GM10248 (cell line): ENCODE data around the gene POLE3.

Source experiments
- CTCF ChIA-PET: fragments of 300-600 bp; sonication (Branson Sonifier 250); formaldehyde crosslinking; extraction: SDS; loops from one replicate; lab custom pipeline; 2021; ENCODE audit warnings: antibody characterized with exemption; lab: Yijun Ruan, JAX
- POLR2A ChIA-PET: fragments of 350-650 bp; sonication (Branson Sonifier 250); formaldehyde crosslinking; extraction: SDS; loops from one replicate; lab custom pipeline; 2020; ENCODE audit warnings: antibody characterized with exemption; lab: Yijun Ruan, JAX
- DNase-seq: peaks from one replicate; pipeline ENCODE4 v3.0.0; 2012; ENCODE audit errors: extremely low spot score
- CTCF ChIP-seq: IDR thresholded peaks from 2 replicates; pipeline ENCODE4 v1.5.1; 2012; ENCODE audit warnings: mild to moderate bottlenecking, low read depth; ENCODE audit errors: extremely low read depth, missing control alignments, control extremely low read depth

Gene POLE3

GRCh38 chr9:113364951-113365350 lies 45.5 kb downstream of the POLE3 start:
- ChIA-PET POLR2A (no interaction called here), CTCF (interaction anchor here (1.2 kb wide), 1 partner anchor 290 kb away, joined by 3 read pairs; no protein-coding TSS in a partner anchor)
- TF ChIP-seq CTCF: no peak
- DNase-seq: no peak

- TF ChIP-seq CTCF: no peak
- CTCF ChIA-PET: interaction anchor here (1.2 kb wide), 1 partner anchor 12 kb away, joined by 7 read pairs; no protein-coding TSS in a partner anchor
- no peak for DNase-seq
- POLR2A ChIA-PET: interaction anchor here (0.6 kb wide), 1 partner anchor 13 kb away, joined by 11 read pairs; no protein-coding TSS in a partner anchor
Measured at GRCh38 chr9:113363336-113363735, 47.1 kb downstream of the POLE3 start.

GRCh38 chr9:113361304-113362018 lies 49.0 kb downstream of the POLE3 start:
- DNase-seq: no peak
- ChIA-PET CTCF (interaction anchor here (1.0 to 3.6 kb wide), 2 partner anchors 12 to 13 kb away, joined by 3 to 15 read pairs; partner anchors contain the start of gene BSPRY), POLR2A (no interaction called here)
- no peak for TF ChIP-seq CTCF

GRCh38 chr9:113360242-113360842 lies 50.1 kb downstream of the POLE3 start:
- CTCF ChIA-PET: interaction anchor here (3.6 kb wide), 1 partner anchor 11 kb away, joined by 15 read pairs; the partner anchor contains the start of gene BSPRY
- no peak for TF ChIP-seq CTCF
- no peak for DNase-seq
- POLR2A ChIA-PET: no interaction called here

- ChIA-PET POLR2A (no interaction called here), CTCF (interaction anchor here (1.0 to 3.6 kb wide), 4 partner anchors 10 to 299 kb away, joined by 3 to 15 read pairs (median 5); partner anchors contain the start of genes ALAD and BSPRY)
- DNase-seq: no peak
- TF ChIP-seq CTCF: no peak
Measured at GRCh38 chr9:113359385-113359784, 51.1 kb downstream of the POLE3 start.
